Measurements from ENCODE around the gene INO80E.
A peak's percentile ranks its signal among the peaks of the same experiment; 100 is the strongest.

Gene INO80E

GRCh38 chr16:30046588-30046987 is 50.5 kb downstream of the INO80E start:
- Histone ChIP-seq H2AFZ (ENCODE audit: low read depth, low read length) (no peak overlapping the region), H3K36me3 (ENCODE audit: control insufficient read depth in 1 of 2, insufficient read depth in 2 of 2, low read depth in 1 of 2, low read length in 2 of 2) (no peaks in the 10 kb centered on the region), H3K18ac (ENCODE audit: low read depth in 1 of 2, low read length in 2 of 2) (no peak overlapping the region), H3K27me3 (ENCODE audit: control insufficient read depth in 1 of 2, insufficient read depth in 1 of 2, low read length in 2 of 2) (peaks cover 4 to 5% of the 10 kb centered on the region in 2 experiments), H3K9me3 (ENCODE audit: control insufficient read depth, low read length) (no peaks in the 10 kb centered on the region), H4K91ac (ENCODE audit: low read length) (no peak overlapping the region), H4K8ac (ENCODE audit: low read length) (no peak overlapping the region), H3K4me1 (ENCODE audit: control insufficient read depth, insufficient read depth, low read depth, low read length) (no peaks in the 10 kb centered on the region), H3K23ac (ENCODE audit: low read length in 2 of 2) (no peak overlapping the region), H3K9ac (ENCODE audit: low read length) (no peak overlapping the region), H2BK120ac (ENCODE audit: low read depth, low read length) (no peak overlapping the region), H3K14ac (ENCODE audit: low read length in 2 of 2) (no peak overlapping the region), H2BK5ac (ENCODE audit: low read depth, low read length, poor library complexity, severe bottlenecking) (no peak overlapping the region), H2AK5ac (ENCODE audit: low read length, severe bottlenecking) (no peak overlapping the region), H3K79me1 (replicated peaks; ENCODE audit: low read length, poor library complexity, severe bottlenecking) (no peaks in the 10 kb centered on the region), H3K27ac (ENCODE audit: low read length, poor library complexity, severe bottlenecking) (no peak overlapping the region), H2BK15ac (ENCODE audit: low read depth, poor library complexity, severe bottlenecking) (no peak overlapping the region), H3K4ac (ENCODE audit: low read depth in 1 of 2, low read length in 2 of 2) (no peak overlapping the region), H3K4me2 (ENCODE audit: low read length, poor library complexity, severe bottlenecking) (no peak overlapping the region), H3K4me3 (ENCODE audit: insufficient read depth in 1 of 2, low read depth in 1 of 2, low read length in 2 of 2) (no peak overlapping the region), H2BK12ac (ENCODE audit: low read length in 2 of 2) (no peak overlapping the region)
- WGBS: no CpG with 5 or more reads among the region's 1 CpG
- DNase-seq: no peak

- Histone ChIP-seq H3K4me3 (ENCODE audit: insufficient read depth in 1 of 2, low read depth in 1 of 2, low read length in 2 of 2) (no peak overlapping the region), H3K4me2 (ENCODE audit: low read length, poor library complexity, severe bottlenecking) (no peak overlapping the region), H2AFZ (ENCODE audit: low read depth, low read length) (no peak overlapping the region), H4K91ac (ENCODE audit: low read length) (no peak overlapping the region), H3K4me1 (ENCODE audit: control insufficient read depth, insufficient read depth, low read depth, low read length) (peaks cover 7% of the 10 kb centered on the region), H3K14ac (ENCODE audit: low read length in 2 of 2) (no peak overlapping the region), H3K23ac (ENCODE audit: low read length in 2 of 2) (peak overlapping the region in 1 of 2 experiments; percentile 5), H3K4ac (ENCODE audit: low read depth in 1 of 2, low read length in 2 of 2) (no peak overlapping the region), H3K36me3 (ENCODE audit: control insufficient read depth in 1 of 2, insufficient read depth in 2 of 2, low read depth in 1 of 2, low read length in 2 of 2) (no peaks in the 10 kb centered on the region), H3K27me3 (ENCODE audit: control insufficient read depth in 1 of 2, insufficient read depth in 1 of 2, low read length in 2 of 2) (peaks cover 4 to 5% of the 10 kb centered on the region in 2 experiments), H3K9ac (ENCODE audit: low read length) (no peak overlapping the region), H3K79me1 (replicated peaks; ENCODE audit: low read length, poor library complexity, severe bottlenecking) (peaks cover 7% of the 10 kb centered on the region), H2BK12ac (ENCODE audit: low read length in 2 of 2) (no peak overlapping the region), H3K9me3 (ENCODE audit: control insufficient read depth, low read length) (no peaks in the 10 kb centered on the region), H3K27ac (ENCODE audit: low read length, poor library complexity, severe bottlenecking) (no peak overlapping the region), H2BK120ac (ENCODE audit: low read depth, low read length) (no peak overlapping the region), H2AK5ac (ENCODE audit: low read length, severe bottlenecking) (no peak overlapping the region), H2BK5ac (ENCODE audit: low read depth, low read length, poor library complexity, severe bottlenecking) (no peak overlapping the region), H4K8ac (ENCODE audit: low read length) (no peak overlapping the region), H3K18ac (ENCODE audit: low read depth in 1 of 2, low read length in 2 of 2) (no peak overlapping the region), H2BK15ac (ENCODE audit: low read depth, poor library complexity, severe bottlenecking) (peak overlapping the region; percentile 12)
- 95% methylated on average over 8 of the region's 8 CpGs for WGBS
- DNase-seq: no peak
Measured at GRCh38 chr16:30049871-30050270, 53.8 kb downstream of the INO80E start.

- H4K91ac ChIP-seq (ENCODE audit: low read length): peak overlapping the region; percentile 1
- no peak overlapping the region for H2BK5ac ChIP-seq (ENCODE audit: low read depth, low read length, poor library complexity, severe bottlenecking)
- H2BK12ac ChIP-seq (ENCODE audit: low read length in 2 of 2): peak overlapping the region in 1 of 2 experiments; percentile 75
- no peak overlapping the region for H3K4me3 ChIP-seq (ENCODE audit: insufficient read depth in 1 of 2, low read depth in 1 of 2, low read length in 2 of 2)
- H2BK120ac ChIP-seq (ENCODE audit: low read depth, low read length): no peak overlapping the region
- peaks cover 10% of the 10 kb centered on the region for H3K4me1 ChIP-seq (ENCODE audit: control insufficient read depth, insufficient read depth, low read depth, low read length)
- DNase-seq: peak; percentile 86
- no peak overlapping the region for H3K9ac ChIP-seq (ENCODE audit: low read length)
- H2AFZ ChIP-seq (ENCODE audit: low read depth, low read length): peak overlapping the region; percentile 48
- no peak overlapping the region for H3K4ac ChIP-seq (ENCODE audit: low read depth in 1 of 2, low read length in 2 of 2)
- H3K9me3 ChIP-seq (ENCODE audit: control insufficient read depth, low read length): no peaks in the 10 kb centered on the region
- H3K36me3 ChIP-seq (ENCODE audit: control insufficient read depth in 1 of 2, insufficient read depth in 2 of 2, low read depth in 1 of 2, low read length in 2 of 2): peaks cover 4% of the 10 kb centered on the region in 2 experiments
- no peak overlapping the region for H2BK15ac ChIP-seq (ENCODE audit: low read depth, poor library complexity, severe bottlenecking)
- H3K18ac ChIP-seq (ENCODE audit: low read depth in 1 of 2, low read length in 2 of 2): peak overlapping the region in 1 of 2 experiments; percentile 71
- H3K79me1 ChIP-seq (replicated peaks; ENCODE audit: low read length, poor library complexity, severe bottlenecking): peaks cover 12% of the 10 kb centered on the region
- H3K27ac ChIP-seq (ENCODE audit: low read length, poor library complexity, severe bottlenecking): no peak overlapping the region
- H2AK5ac ChIP-seq (ENCODE audit: low read length, severe bottlenecking): no peak overlapping the region
- no peak overlapping the region for H3K14ac ChIP-seq (ENCODE audit: low read length in 2 of 2)
- H4K8ac ChIP-seq (ENCODE audit: low read length): no peak overlapping the region
- H3K4me2 ChIP-seq (ENCODE audit: low read length, poor library complexity, severe bottlenecking): no peak overlapping the region
- H3K27me3 ChIP-seq (ENCODE audit: control insufficient read depth in 1 of 2, insufficient read depth in 1 of 2, low read length in 2 of 2): no peaks in the 10 kb centered on the region
- no peak overlapping the region for H3K23ac ChIP-seq (ENCODE audit: low read length in 2 of 2)
- 19% methylated on average over 3 of the region's 3 CpGs for WGBS
Measured at GRCh38 chr16:30051518-30051917, 55.5 kb downstream of the INO80E start.

- 2% methylated on average over 51 of the region's 58 CpGs for WGBS
- H3K9ac ChIP-seq (ENCODE audit: low read length): peak overlapping the region; percentile 91
- H3K4me3 ChIP-seq (ENCODE audit: insufficient read depth in 1 of 2, low read depth in 1 of 2, low read length in 2 of 2): peak overlapping the region; percentile 79 to 93
- peaks cover 5 to 9% of the 10 kb centered on the region in 2 experiments for H3K36me3 ChIP-seq (ENCODE audit: control insufficient read depth in 1 of 2, insufficient read depth in 2 of 2, low read depth in 1 of 2, low read length in 2 of 2)
- no peaks in the 10 kb centered on the region for H3K9me3 ChIP-seq (ENCODE audit: control insufficient read depth, low read length)
- H4K8ac ChIP-seq (ENCODE audit: low read length): peak overlapping the region; percentile 85
- peaks cover 10% of the 10 kb centered on the region for H3K4me1 ChIP-seq (ENCODE audit: control insufficient read depth, insufficient read depth, low read depth, low read length)
- no peak overlapping the region for H2AK5ac ChIP-seq (ENCODE audit: low read length, severe bottlenecking)
- H3K4ac ChIP-seq (ENCODE audit: low read depth in 1 of 2, low read length in 2 of 2): peak overlapping the region in 1 of 2 experiments; percentile 89
- no peaks in the 10 kb centered on the region for H3K27me3 ChIP-seq (ENCODE audit: control insufficient read depth in 1 of 2, insufficient read depth in 1 of 2, low read length in 2 of 2)
- peaks cover 12% of the 10 kb centered on the region for H3K79me1 ChIP-seq (replicated peaks; ENCODE audit: low read length, poor library complexity, severe bottlenecking)
- peak overlapping the region; percentile 64 for H4K91ac ChIP-seq (ENCODE audit: low read length)
- no peak overlapping the region for H3K27ac ChIP-seq (ENCODE audit: low read length, poor library complexity, severe bottlenecking)
- H3K18ac ChIP-seq (ENCODE audit: low read depth in 1 of 2, low read length in 2 of 2): peak overlapping the region; percentile 69 to 93
- H3K14ac ChIP-seq (ENCODE audit: low read length in 2 of 2): peak overlapping the region in 1 of 2 experiments; percentile 79
- peak overlapping the region; percentile 89 for H3K4me2 ChIP-seq (ENCODE audit: low read length, poor library complexity, severe bottlenecking)
- H2BK15ac ChIP-seq (ENCODE audit: low read depth, poor library complexity, severe bottlenecking): peak overlapping the region; percentile 39
- peak overlapping the region in 1 of 2 experiments; percentile 68 for H3K23ac ChIP-seq (ENCODE audit: low read length in 2 of 2)
- peak; percentile 92 for DNase-seq
- peak overlapping the region in 1 of 2 experiments; percentile 67 for H2BK12ac ChIP-seq (ENCODE audit: low read length in 2 of 2)
- H2BK5ac ChIP-seq (ENCODE audit: low read depth, low read length, poor library complexity, severe bottlenecking): no peak overlapping the region
- H2AFZ ChIP-seq (ENCODE audit: low read depth, low read length): peak overlapping the region; percentile 90
- peak overlapping the region; percentile 67 for H2BK120ac ChIP-seq (ENCODE audit: low read depth, low read length)
Measured at GRCh38 chr16:30052671-30053372, 56.8 kb downstream of the INO80E start.

All from mesenchymal stem cell (in vitro differentiated cells and primary cell).